ENCODE data around the gene MTR. TPM values are rescaled to one million over a fixed set of nuclear protein-coding genes. Genes with fewer than 3 reads are reported as not detected.

MTR gene
- total RNA-seq, 4 donors from 2014 or later, result 26.1 to 41.6 (median 32.8) TPM

GRCh38 chr1:236920286-236920894 is 125.3 kb downstream of the MTR start:
- no peak for TF ChIP-seq CTCF (IDR thresholded peaks at IDR 0.05; ENCODE audit: low read depth)

GRCh38 chr1:236921610-236922009 is 126.5 kb downstream of the MTR start:
- no peak for TF ChIP-seq CTCF (IDR thresholded peaks at IDR 0.05; ENCODE audit: low read depth)

- TF ChIP-seq CTCF (IDR thresholded peaks at IDR 0.05; ENCODE audit: low read depth), result no peak
These were observed 127.1 kb downstream of the MTR start for GRCh38 chr1:236922190-236922589.

- TF ChIP-seq CTCF (IDR thresholded peaks at IDR 0.05; ENCODE audit: low read depth), result no peak
These were observed 130.3 kb downstream of the MTR start for GRCh38 chr1:236925386-236925785.

GRCh38 chr1:236930503-236930902 is 135.4 kb downstream of the MTR start:
- TF ChIP-seq CTCF (IDR thresholded peaks at IDR 0.05; ENCODE audit: low read depth), result no peak

- no peak for TF ChIP-seq CTCF (IDR thresholded peaks at IDR 0.05; ENCODE audit: low read depth)
These were observed 143.7 kb downstream of the MTR start for GRCh38 chr1:236938760-236939159.

- TF ChIP-seq CTCF (IDR thresholded peaks at IDR 0.05; ENCODE audit: low read depth), result no peak
These were observed 147.3 kb downstream of the MTR start for GRCh38 chr1:236942431-236942830.

Measured in subcutaneous adipose tissue (tissue), 4 donors.